H1 (cell line): Measurements from ENCODE around the gene MIS18BP1. TPM values are rescaled to one million over a fixed set of nuclear protein-coding genes. Genes with fewer than 3 reads are reported as not detected.
A peak's percentile ranks its signal among the peaks of the same experiment; 100 is the strongest.

Experiments used
- CTCF ChIA-PET: fragments of 300-600 bp; sonication (Branson Sonifier 250); formaldehyde crosslinking; loops from one replicate; lab custom pipeline; 2021; ENCODE audit not compliant: partially characterized antibody; lab: Charles Lee
- POLR2A ChIA-PET: fragments of 300-600 bp; sonication (Branson Sonifier 250); formaldehyde crosslinking; loops from one replicate; lab custom pipeline; 2021; ENCODE audit warnings: inconsistent platforms; ENCODE audit not compliant: partially characterized antibody; lab: Charles Lee
- DNase-seq, 2 experiments: peaks; one replicate each; pipeline versions ENCODE4 v3.0.0 to v3.0.0-alpha.2; 2010 to 2022; ENCODE audit warnings: low spot score in 2 of 2, low read depth in 1 of 2, mixed read lengths in 1 of 2
- FAIRE-seq: peaks from 2 replicates; lab custom pipeline; 2011; peaks lifted over from hg19 to GRCh38; lab: Jason Lieb, UNC
- H2AFZ ChIP-seq: 2 replicates; pipeline ENCODE4 v1.8.1; 2012; ENCODE audit warnings: low read length, inconsistent platforms
- H2AK5ac ChIP-seq: 2 replicates; pipeline ENCODE4 v1.6.1; 2013; ENCODE audit warnings: low read depth, low read length
- H2BK120ac ChIP-seq: replicated peaks from 2 replicates; pipeline ENCODE3; 2013; ENCODE audit warnings: low read depth, low read length, inconsistent platforms
- H2BK12ac ChIP-seq: 2 replicates; pipeline ENCODE4 v1.6.1; 2013; ENCODE audit warnings: low read depth, low read length
- H2BK15ac ChIP-seq: 2 replicates; pipeline ENCODE4 v1.6.1; 2013; ENCODE audit warnings: low read length
- H2BK20ac ChIP-seq: 2 replicates; pipeline ENCODE4 v1.6.1; 2013; ENCODE audit warnings: low read length
- H2BK5ac ChIP-seq: 2 replicates; pipeline ENCODE4 v1.6.1; 2013; ENCODE audit warnings: low read depth, low read length
- H3K14ac ChIP-seq: 2 replicates; pipeline ENCODE4 v1.6.1; 2013; ENCODE audit warnings: inconsistent platforms; ENCODE audit not compliant: insufficient read length
- H3K18ac ChIP-seq: 2 replicates; pipeline ENCODE4 v1.6.1; 2013; ENCODE audit warnings: low read length; ENCODE audit errors: extremely low read depth
- H3K23ac ChIP-seq: 2 replicates; pipeline ENCODE4 v1.6.1; 2013; ENCODE audit warnings: inconsistent platforms; ENCODE audit not compliant: insufficient read length
- H3K23me2 ChIP-seq: 2 replicates; pipeline ENCODE4 v1.6.1; 2013; ENCODE audit warnings: low read depth, low read length
- H3K27ac ChIP-seq: 2 replicates; pipeline ENCODE4 v1.6.1; 2011; ENCODE audit warnings: low read depth, low read length, inconsistent platforms
- H3K27me3 ChIP-seq, 4 experiments: replicated peaks in 1 of 4; 1 replicate in 1 of 4; 2 replicates in 3 of 4; pipeline versions ENCODE4 v1.6.1 to v1.8.1; 2011 to 2013; ENCODE audit warnings: low read length in 3 of 4, mild to moderate bottlenecking in 3 of 4, inconsistent platforms in 2 of 4, mixed read lengths in 2 of 4, moderate library complexity in 1 of 4; ENCODE audit not compliant: control insufficient read depth in 3 of 4, insufficient read depth in 3 of 4; ENCODE audit errors: extremely low read depth in 1 of 4
- H3K36me3 ChIP-seq, 4 experiments: 2 replicates each; pipeline versions ENCODE4 v1.6.1 to v1.8.1; 2011 to 2013; ENCODE audit warnings: mild to moderate bottlenecking in 4 of 4, low read length in 3 of 4, moderate library complexity in 2 of 4, control low read depth in 1 of 4, inconsistent platforms in 1 of 4; ENCODE audit not compliant: insufficient read depth in 4 of 4, control insufficient read depth in 2 of 4
- H3K4ac ChIP-seq: replicated peaks from 2 replicates; pipeline ENCODE3; 2013; ENCODE audit warnings: low read length, low read depth, mixed read lengths, inconsistent platforms; ENCODE audit not compliant: insufficient read length
- H3K4me1 ChIP-seq, 4 experiments: replicated peaks in 1 of 4; 1 replicate in 1 of 4; 2 replicates in 3 of 4; pipeline versions ENCODE4 v1.6.1 to v1.8.1; 2011 to 2013; ENCODE audit warnings: low read length in 3 of 4, inconsistent platforms in 2 of 4, mixed read lengths in 1 of 4; ENCODE audit not compliant: insufficient read depth in 4 of 4, control insufficient read depth in 3 of 4
- H3K4me2 ChIP-seq, 2 experiments: 2 replicates each; pipeline versions ENCODE4 v1.6.1 to v1.8.1; 2011 to 2013; ENCODE audit warnings: low read depth in 2 of 2, low read length in 2 of 2, control low read depth in 1 of 2, inconsistent platforms in 1 of 2, mild to moderate bottlenecking in 1 of 2; ENCODE audit not compliant: insufficient read depth in 1 of 2
- H3K4me3 ChIP-seq, 4 experiments: fragments of 200-600, 300-600 bp in 1 of 4; sonication (generic), shearing (Covaris generic), sonication (Bioruptor Twin) in 1 of 4; 2 replicates each; pipeline versions ENCODE4 v1.5.1 to v1.8.1; 2011 to 2016; ENCODE audit warnings: low read length in 4 of 4, low read depth in 3 of 4, control low read depth in 2 of 4, inconsistent platforms in 2 of 4, mild to moderate bottlenecking in 2 of 4, mixed read lengths in 1 of 4, moderate library complexity in 1 of 4; ENCODE audit not compliant: insufficient read depth in 2 of 4; ENCODE audit errors: extremely low read depth in 1 of 4
- H3K56ac ChIP-seq: replicated peaks from 2 replicates; pipeline ENCODE3; 2013; ENCODE audit warnings: low read depth, mild to moderate bottlenecking, mixed read lengths, low read length, inconsistent platforms; ENCODE audit not compliant: insufficient read length
- H3K79me1 ChIP-seq: 2 replicates; pipeline ENCODE4 v1.6.1; 2013; ENCODE audit warnings: low read depth, low read length, control low read depth
- H3K79me2 ChIP-seq, 2 experiments: 2 replicates each; pipeline versions ENCODE4 v1.6.1 to v1.8.1; 2012 to 2013; ENCODE audit warnings: low read length in 2 of 2, mild to moderate bottlenecking in 2 of 2, inconsistent platforms in 1 of 2; ENCODE audit not compliant: insufficient read depth in 2 of 2, control insufficient read depth in 1 of 2
- H3K9ac ChIP-seq, 4 experiments: replicated peaks in 1 of 4; 1 replicate in 1 of 4; 2 replicates in 3 of 4; pipeline versions ENCODE4 v1.6.1 to v1.8.1; 2011 to 2013; ENCODE audit warnings: low read depth in 3 of 4, low read length in 3 of 4, control low read depth in 2 of 4, mild to moderate bottlenecking in 2 of 4, moderate library complexity in 2 of 4, inconsistent platforms in 1 of 4; ENCODE audit errors: extremely low read depth in 1 of 4
- H3K9me3 ChIP-seq, 2 experiments: 2 replicates each; pipeline versions ENCODE4 v1.6.1 to v1.8.1; 2012 to 2013; ENCODE audit warnings: mild to moderate bottlenecking in 2 of 2, moderate library complexity in 2 of 2, control low read depth in 1 of 2, inconsistent platforms in 1 of 2, low read depth in 1 of 2, low read length in 1 of 2, mixed read lengths in 1 of 2; ENCODE audit not compliant: insufficient read depth in 2 of 2
- H4K20me1 ChIP-seq, 2 experiments: replicated peaks in 1 of 2; 2 replicates each; pipeline versions ENCODE3 to v1.8.1; 2011 to 2013; ENCODE audit warnings: inconsistent platforms in 2 of 2, low read length in 2 of 2, mild to moderate bottlenecking in 1 of 2; ENCODE audit not compliant: insufficient read depth in 2 of 2, control insufficient read depth in 1 of 2
- H4K5ac ChIP-seq: 2 replicates; pipeline ENCODE4 v1.6.1; 2013; ENCODE audit warnings: low read length, low read depth, mixed read lengths, inconsistent platforms; ENCODE audit not compliant: insufficient read length
- H4K8ac ChIP-seq: 2 replicates; pipeline ENCODE4 v1.8.0; 2013; ENCODE audit warnings: mild to moderate bottlenecking, moderate library complexity, low read length, inconsistent platforms; ENCODE audit not compliant: insufficient read depth; ENCODE audit errors: extremely low read depth
- H4K91ac ChIP-seq: replicated peaks from 2 replicates; pipeline ENCODE3; 2013; ENCODE audit warnings: low read length, mixed read lengths, inconsistent platforms; ENCODE audit not compliant: insufficient read length
- BRCA1 ChIP-seq: IDR thresholded peaks from 2 replicates; pipeline ENCODE4 v1.6.1; 2012; ENCODE audit warnings: low read depth, low read length, improper control_type of control experiment
- CBX5 ChIP-seq: fragments of 300-800, 300-1000 bp; sonication (generic); IDR thresholded peaks from 2 replicates; pipeline ENCODE4 v1.7.1; 2016; ENCODE audit warnings: antibody characterized with exemption, low read length, low read depth
- GTF2F1 ChIP-seq: IDR thresholded peaks from 2 replicates; pipeline ENCODE4 v1.6.1; 2012; ENCODE audit warnings: low read depth, low read length, improper control_type of control experiment, borderline replicate concordance
- HDAC2 ChIP-seq, 2 experiments: fragments of 300-600 bp in 1 of 2; sonication (generic) in 1 of 2; IDR thresholded peaks; 2 replicates each; pipeline ENCODE4 v1.6.1; 2011 to 2012; ENCODE audit warnings: low read depth in 2 of 2, low read length in 2 of 2, mild to moderate bottlenecking in 2 of 2, moderate library complexity in 2 of 2, borderline replicate concordance in 1 of 2, inconsistent platforms in 1 of 2
- NANOG ChIP-seq: IDR thresholded peaks from 2 replicates; pipeline ENCODE4 v1.6.1; 2011; ENCODE audit warnings: low read length, low read depth, mild to moderate bottlenecking, inconsistent platforms; ENCODE audit not compliant: insufficient read depth, poor library complexity, severe bottlenecking
- SAP30 ChIP-seq: fragments of 300-600 bp; sonication (generic); IDR thresholded peaks from 2 replicates; pipeline ENCODE4 v1.7.1; 2012; ENCODE audit warnings: low read length, moderate library complexity, mild to moderate bottlenecking, inconsistent platforms; ENCODE audit not compliant: insufficient read depth, insufficient replicate concordance
- SIRT6 ChIP-seq: IDR thresholded peaks from one replicate; pipeline ENCODE4 v1.7.1; 2012; ENCODE audit warnings: low read length, inconsistent platforms
- TAF7 ChIP-seq: optimal IDR thresholded peaks from 2 replicates; pipeline ENCODE3; 2011; ENCODE audit warnings: low read depth, mild to moderate bottlenecking, inconsistent platforms, low read length, moderate library complexity, borderline replicate concordance
- WGBS, 2 experiments: shearing (Covaris generic) in 1 of 2; methylation state at CpG; one replicate each; pipeline versions ENCODE4 v1.1.6 to v1.1.7; 2013 to 2015; ENCODE audit warnings: low lambda C conversion rate in 2 of 2, mixed read lengths in 2 of 2, inconsistent platforms in 1 of 2, low coverage in 1 of 2, missing lambda C conversion rate in 1 of 2; ENCODE audit not compliant: insufficient replicate concordance in 2 of 2, insufficient coverage in 1 of 2, insufficient read length in 1 of 2; ENCODE audit errors: extremely low coverage in 1 of 2, missing lambda C conversion rate in 1 of 2; 5-methylcytosine and 5-hydroxymethylcytosine counted together
- polyA plus RNA-seq, 7 experiments: library from polyadenylated mRNA; depleted of rRNA in 3 of 7; stranded (reverse) in 5 of 7; unstranded in 2 of 7; fragments of >200 nt in 5 of 7; fragments of 200-250 nt in 2 of 7; gene quantifications; 1 replicate in 5 of 7; 2 replicates in 1 of 7; 4 replicates in 1 of 7; pipeline versions ENCODE4 v1.2.1 to v1.2.3, GENCODE V29; 2011 to 2013; ENCODE audit warnings: missing spikeins in 2 of 7, mixed read lengths in 2 of 7
- total RNA-seq: library from RNA; stranded (reverse); fragmentation: NEBNext Ultra II Directional; extraction: Animal tissue kit (Norgen Biotek cat#: 25700); gene quantifications from 2 replicates; pipeline ENCODE4 v1.2.1, GENCODE V29; 2021
- TF ChIP-seq, protein P1 (sequence below): IDR thresholded peaks from 2 replicates; pipeline ENCODE4 v1.6.1; 2012; ENCODE audit warnings: inconsistent platforms

MIS18BP1 gene
- total and polyA plus RNA-seq, 2 of the 8 experiments (the other 6 are each of a cell fraction or from before 2014, with no cell fraction given) = 12.8 to 80.5 TPM

DNA sequence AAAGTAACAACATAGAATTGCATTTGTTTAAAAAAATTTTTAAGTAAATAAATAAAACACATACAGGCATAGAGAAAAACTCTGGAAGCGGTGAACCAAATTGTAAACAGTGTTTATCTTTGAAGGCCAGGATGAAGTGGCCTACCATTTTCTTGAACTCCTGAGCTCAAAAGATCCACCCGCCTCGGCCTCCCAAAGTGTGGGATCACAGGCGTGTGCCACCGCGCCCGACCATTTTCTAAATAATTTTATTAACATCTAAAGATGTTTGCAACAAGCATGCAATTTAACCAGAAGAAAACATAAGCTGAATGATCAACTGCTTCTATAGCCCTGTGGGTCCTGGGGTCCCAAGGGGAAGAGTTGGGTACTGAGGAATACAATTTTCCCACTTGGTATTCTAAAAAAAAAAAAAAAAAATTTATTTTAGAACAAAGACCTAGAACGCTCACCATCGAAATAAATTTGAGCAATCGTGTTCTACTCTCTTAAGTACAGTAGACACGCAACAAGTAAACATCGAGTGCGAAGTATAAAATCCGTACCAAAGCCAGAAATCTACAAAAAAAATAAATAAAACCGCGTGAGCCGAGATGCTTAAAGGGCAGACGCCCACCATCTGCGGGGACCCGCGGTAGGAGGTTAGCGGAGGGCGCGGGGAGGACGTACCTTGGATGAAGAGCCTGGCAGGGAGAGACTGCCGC is 484 bp downstream of the MIS18BP1 start:
- Histone ChIP-seq H4K20me1 (peaks cover 0 to 2% of the 10 kb centered on the region in 2 experiments), H4K5ac (peak overlapping the region; percentile 30), H3K79me1 (no peaks in the 10 kb centered on the region; the same call in 1 of the 2 replicates), H3K14ac (no peak overlapping the region), H3K27me3 (no peaks in the 10 kb centered on the region; a peak in 1 of 7 replicates), H3K79me2 (peaks cover 35 to 55% of the 10 kb centered on the region in 2 experiments), H2AK5ac (no peak overlapping the region), H2BK5ac (peak overlapping the region; percentile 53; the same call in 1 of the 2 replicates), H2BK15ac (no peak overlapping the region), H4K8ac (peak overlapping the region; percentile 52; the same call in 1 of the 2 replicates), H3K4ac (peak overlapping the region; percentile 35), H3K4me2 (peak overlapping the region; percentile 66 to 83), H3K9me3 (no peaks in the 10 kb centered on the region), H3K27ac (peak overlapping the region; percentile 66; the same call in 1 of the 2 replicates), H3K4me3 (peak overlapping the region; percentile 93 to 99 (median 94)), H3K9ac (peak overlapping the region; percentile 72 to 88 (median 82)), H3K18ac (peak overlapping the region; percentile 41; the same call in 1 of the 2 replicates), H3K23me2 (peaks cover 2% of the 10 kb centered on the region; the same call in 1 of the 2 replicates), H2AFZ (no peak overlapping the region), H2BK12ac (no peak overlapping the region; the same call in 1 of the 2 replicates), H2BK20ac (no peak overlapping the region), H2BK120ac (peak overlapping the region; percentile 22), H3K23ac (no peak overlapping the region), H3K56ac (no peak overlapping the region), H3K36me3 (no peaks in the 10 kb centered on the region), H4K91ac (peak overlapping the region; percentile 19), H3K4me1 (peaks cover 0 to 5% (median 0%) of the 10 kb centered on the region in 4 experiments; a peak in 1 of 7 replicates)
- 1% methylated on average over 26 of the region's 26 CpGs; no CpG with 5 or more reads in 1 of the 2 experiments for WGBS, 2 experiments
- FAIRE-seq = no peak
- CTCF ChIA-PET = interaction anchor here (0.9 to 8.6 kb wide), 14 partner anchors 8 to 819 kb away, joined by 3 to 85 read pairs (median 3); partner anchors contain the start of gene FKBP3
- DNase-seq = no peak
- POLR2A ChIA-PET = interaction anchor here (0.9 to 2.8 kb wide), 6 partner anchors 8 to 356 kb away, joined by 3 to 8 read pairs (median 4); partner anchors contain the start of gene FKBP3
- TF ChIP-seq SIRT6 = no peak
- TF ChIP-seq CBX5 = no peak
- TF ChIP-seq GTF2F1 = no peak
- TF ChIP-seq, protein P1, sequence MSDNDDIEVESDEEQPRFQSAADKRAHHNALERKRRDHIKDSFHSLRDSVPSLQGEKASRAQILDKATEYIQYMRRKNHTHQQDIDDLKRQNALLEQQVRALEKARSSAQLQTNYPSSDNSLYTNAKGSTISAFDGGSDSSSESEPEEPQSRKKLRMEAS = no peak
- TF ChIP-seq BRCA1 = no peak
- no peak for TF ChIP-seq NANOG
- TF ChIP-seq HDAC2 (IDR thresholded peaks at IDR 0.05; ENCODE audit: borderline replicate concordance in 1 of 2, low read depth in 2 of 2, low read length in 2 of 2) = no peak
- peak; percentile 21 for TF ChIP-seq SAP30
- no peak for TF ChIP-seq TAF7
